Measurements from ENCODE around the gene ABO.
"Not testable (repeated sequence)": the region's sequence is repeated elsewhere in the genome, so short reads cannot be mapped to it uniquely, and the experiment has no call there.

The ABO gene

DNA sequence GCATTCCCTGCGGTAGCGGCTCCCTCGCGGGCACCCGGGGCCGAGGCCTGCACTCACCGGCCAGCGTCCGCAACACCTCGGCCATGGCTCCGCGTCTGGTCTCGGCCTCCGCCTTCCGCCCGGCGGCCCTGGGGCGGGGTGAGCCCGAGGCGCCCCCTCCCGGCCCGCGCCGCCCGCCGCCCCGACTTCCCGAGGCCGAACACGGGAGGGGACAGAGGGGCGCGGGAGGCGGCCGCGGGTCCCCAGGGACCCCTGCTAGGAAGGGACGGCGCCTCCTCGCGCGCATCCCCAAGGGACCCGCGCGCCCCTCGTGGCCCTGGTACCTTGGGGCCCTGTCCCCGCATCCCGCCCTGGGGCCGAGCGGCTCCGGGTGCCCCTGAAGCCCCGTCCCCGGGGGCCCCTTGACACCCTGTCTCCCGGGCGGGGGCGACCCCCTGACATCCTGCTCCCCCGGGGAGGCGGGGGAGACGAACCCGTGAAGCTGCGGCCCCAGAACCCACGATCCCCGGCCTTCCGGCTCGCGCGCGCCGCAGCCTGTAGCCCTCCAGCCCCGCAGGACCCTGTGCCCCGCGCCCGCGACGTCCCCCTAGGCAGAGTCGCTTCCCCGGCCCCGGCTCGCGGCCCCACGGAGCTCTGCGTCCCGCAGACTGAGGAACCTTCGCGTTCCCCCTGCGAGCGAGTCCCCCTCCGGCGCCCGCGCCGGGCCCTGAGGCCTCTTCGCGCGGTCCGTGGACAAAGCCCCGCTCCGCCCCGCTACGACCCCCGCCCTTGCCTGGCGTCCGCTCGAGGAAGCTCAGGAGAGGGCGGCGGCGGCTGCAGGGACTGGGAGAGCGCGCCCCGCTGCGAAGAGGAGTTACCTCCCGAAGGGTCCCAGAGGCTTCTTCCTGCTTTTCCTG, at the start of gene ABO:
Gene ABO (minus strand): TSS at position 97 of the 896 bp plus-strand sequence.
- DNase-seq (ENCODE audit: low read depth in 2 of 2): no peak

DNA sequence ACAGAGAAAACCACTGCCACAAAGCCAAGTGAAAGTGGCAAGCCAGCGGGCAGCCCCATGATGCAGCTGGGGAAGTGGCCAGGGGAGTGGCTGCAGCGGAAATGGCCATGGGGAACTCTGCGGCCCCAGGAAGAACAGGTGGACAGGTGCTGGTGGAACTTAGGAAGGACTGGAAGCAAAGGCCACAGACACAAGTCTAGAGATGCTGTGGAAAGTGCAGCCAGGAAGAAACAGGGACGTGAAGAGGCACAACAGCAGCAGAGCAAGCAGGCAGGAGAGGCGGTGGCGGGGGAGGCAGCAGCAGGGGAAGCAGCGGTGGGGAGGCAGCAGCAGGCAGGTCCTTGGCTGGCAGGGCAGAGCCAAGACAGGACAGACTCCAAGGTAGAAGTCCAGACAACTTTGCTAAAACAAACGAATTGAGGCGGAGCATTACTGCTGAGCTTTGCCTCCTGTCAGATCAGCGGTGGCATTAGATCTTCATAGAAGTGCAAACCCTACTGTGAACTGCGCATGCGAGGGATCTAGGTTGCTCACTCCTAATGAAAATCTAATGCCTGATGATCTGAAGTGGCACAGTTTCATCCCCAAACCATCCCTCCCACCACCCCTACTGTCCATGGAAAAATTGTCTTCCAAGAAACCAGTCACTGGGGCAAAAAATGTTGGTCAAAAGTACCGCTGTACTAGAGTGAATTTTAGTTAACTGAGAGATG, 49.1 kb upstream of the ABO start:
- no peak for DNase-seq (ENCODE audit: low read depth in 2 of 2)

DNA sequence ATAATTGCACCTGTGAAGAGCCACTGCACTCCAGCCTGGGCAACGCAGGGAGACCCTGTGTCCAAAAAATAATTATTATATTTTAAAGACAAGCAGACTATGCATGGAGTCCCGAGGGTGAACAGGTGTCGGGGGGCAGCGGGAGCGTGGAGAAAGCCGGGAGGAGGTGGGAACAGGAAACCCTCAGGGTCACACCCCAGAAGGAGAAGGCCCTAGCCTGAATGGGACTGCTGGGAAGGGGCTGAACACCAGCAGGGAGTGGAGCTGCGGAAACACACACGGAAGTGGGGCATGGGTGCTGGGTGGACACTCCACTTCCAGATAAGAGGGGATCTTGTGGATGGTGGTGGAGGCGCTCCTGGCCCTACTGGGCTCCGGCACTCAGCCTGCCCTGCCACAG, 48.2 kb upstream of the ABO start:
- DNase-seq (ENCODE audit: low read depth in 2 of 2): no peak

DNA sequence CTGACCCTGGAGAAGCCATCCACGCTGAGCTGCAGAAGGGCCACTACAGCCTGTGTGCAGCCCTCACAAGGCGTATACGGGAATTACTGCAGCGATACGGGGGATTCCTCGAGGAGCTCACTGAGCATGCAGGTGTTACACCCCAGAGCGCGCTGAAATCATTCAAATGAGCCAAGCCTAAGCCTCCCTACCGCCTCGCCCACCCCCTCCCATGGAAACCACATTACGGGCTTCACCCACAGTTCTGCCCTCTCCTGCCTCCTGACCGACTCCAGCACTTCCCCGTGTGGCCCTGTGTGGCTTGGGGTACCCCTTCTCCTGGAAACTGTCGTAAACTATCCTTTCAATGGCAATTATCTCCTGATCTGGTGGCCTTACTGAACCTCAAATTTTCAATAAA, 47.7 kb upstream of the ABO start:
- no peak for DNase-seq (ENCODE audit: low read depth in 2 of 2)

DNA sequence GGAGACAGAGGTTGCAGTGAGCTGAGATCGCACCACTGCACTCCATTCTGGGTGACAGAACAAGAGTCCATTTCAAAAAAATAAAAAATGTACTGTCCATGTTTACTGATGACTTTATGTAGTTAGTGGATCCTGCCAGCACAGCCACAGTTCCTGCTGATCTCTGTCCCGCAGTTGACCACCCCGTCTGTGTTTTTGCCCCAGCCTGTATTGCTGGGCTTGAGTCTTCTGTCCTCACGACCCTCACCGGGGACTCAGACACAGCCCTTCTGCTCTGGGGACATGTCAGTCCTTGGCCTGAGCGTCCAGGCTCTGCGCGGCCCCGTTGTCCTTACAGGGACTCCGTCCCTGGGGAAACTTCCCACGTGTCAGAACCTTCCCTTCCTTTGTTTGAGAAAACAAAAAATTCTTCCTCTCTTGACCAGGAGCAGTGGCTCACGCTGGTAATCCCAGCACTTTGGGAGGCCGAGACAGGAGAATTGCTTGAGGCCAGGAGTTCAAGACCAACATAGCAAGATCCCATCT, 46.5 kb upstream of the ABO start:
- no peak for DNase-seq (ENCODE audit: low read depth in 2 of 2)

DNA sequence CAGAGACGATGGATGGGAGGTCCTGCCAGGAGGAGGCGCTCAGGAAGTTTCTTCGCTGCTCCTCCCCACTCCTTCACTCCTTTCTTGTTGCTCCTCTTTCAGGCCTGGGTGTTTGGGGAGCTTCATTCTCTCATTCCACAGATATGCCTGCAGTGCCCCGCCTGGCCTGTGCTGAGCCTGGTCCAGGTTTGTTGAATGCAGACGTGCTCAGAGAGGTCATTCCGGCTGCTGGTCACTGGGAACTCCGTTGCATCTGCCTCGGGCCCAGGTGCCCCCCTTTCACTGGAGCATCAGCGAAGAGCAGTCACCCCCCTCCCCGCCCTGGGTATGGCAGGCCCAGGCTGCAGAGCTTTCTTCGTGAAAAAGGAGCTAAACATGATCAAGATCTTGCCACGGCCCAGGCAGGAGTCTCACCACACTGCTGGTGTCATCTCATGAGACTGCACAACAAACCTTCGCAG, 45.5 kb upstream of the ABO start:
- DNase-seq (ENCODE audit: low read depth in 2 of 2): no peak

DNA sequence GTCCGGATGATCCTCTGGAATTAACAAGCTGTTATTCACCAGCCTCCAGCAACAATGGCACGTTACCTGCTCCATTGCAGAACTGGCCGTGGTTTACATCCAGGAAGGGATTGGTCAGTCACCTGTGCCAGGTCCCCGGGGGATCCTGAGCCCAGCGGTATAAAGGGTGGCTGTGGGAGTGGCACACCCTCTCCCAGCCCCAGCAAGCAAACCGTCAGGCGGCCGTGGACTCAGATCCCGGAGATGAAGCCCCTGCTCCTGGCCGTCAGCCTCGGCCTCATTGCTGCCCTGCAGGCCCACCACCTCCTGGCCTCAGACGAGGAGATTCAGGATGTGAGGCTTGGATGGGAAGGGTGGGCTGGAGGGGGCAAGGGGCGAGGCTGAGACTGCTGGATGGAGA, 42.5 kb upstream of the ABO start:
- not testable (repeated sequence) for DNase-seq (ENCODE audit: low read depth in 2 of 2)

DNA sequence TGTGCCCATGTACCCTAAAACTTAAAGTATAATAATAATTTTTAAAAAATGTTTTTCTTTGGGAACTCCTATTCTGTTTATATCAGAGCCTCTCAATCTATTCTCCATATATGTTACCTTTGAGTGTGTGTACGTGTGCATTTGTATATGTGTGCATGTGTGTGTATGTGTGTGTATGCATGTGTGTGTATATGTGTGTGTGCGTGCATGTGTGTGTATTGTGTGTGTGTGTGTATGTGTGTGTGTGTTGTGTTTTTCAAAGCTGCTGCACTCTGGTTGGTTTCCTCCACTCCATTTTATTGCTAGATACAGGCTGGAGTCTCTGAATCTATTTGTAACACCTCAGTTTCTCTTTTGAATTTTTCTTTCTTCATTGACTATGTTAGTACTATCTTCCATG, 41.0 kb upstream of the ABO start:
- no peak for DNase-seq (ENCODE audit: low read depth in 2 of 2)

DNA sequence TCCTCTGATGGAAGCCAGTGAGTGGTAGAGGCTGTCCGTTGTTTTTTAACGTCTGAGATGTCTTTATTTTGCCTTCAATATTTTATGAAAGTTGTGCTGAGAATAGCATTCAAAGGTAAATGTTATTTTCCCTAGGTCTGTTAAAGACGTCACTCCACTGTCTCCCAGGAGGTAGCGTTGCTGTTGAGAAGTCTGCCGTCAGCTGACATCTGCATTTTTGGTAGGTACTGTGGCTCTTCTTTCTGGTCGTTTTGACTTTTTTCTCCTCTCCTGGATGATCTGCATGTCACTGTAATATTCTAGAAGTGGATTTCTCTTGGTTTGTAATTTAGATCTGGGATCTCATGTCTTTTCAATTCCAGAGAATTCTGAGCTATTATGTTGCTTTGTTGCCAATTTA, 34.6 kb upstream of the ABO start:
- DNase-seq (ENCODE audit: low read depth in 2 of 2): no peak

DNA sequence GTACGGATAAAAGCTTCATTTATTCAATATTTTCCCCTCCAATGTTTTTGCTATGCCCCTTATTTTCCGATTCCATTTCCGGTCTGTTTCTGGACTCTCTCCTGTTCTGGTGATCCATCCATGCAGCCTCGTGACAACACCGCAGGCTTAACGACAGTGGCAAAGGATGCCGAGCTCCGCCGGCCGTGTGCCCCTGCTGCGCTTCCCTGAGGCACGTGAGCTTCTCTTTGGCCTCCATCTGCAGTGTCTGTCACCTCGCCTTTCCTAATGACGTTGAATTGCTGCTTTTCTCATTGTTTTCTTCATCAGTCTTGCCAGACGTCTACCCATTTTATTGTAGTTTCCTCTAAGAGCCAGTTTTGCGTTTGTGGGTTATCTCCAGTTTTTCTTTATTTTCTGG, 32.3 kb upstream of the ABO start:
- no peak for DNase-seq (ENCODE audit: low read depth in 2 of 2)

DNA sequence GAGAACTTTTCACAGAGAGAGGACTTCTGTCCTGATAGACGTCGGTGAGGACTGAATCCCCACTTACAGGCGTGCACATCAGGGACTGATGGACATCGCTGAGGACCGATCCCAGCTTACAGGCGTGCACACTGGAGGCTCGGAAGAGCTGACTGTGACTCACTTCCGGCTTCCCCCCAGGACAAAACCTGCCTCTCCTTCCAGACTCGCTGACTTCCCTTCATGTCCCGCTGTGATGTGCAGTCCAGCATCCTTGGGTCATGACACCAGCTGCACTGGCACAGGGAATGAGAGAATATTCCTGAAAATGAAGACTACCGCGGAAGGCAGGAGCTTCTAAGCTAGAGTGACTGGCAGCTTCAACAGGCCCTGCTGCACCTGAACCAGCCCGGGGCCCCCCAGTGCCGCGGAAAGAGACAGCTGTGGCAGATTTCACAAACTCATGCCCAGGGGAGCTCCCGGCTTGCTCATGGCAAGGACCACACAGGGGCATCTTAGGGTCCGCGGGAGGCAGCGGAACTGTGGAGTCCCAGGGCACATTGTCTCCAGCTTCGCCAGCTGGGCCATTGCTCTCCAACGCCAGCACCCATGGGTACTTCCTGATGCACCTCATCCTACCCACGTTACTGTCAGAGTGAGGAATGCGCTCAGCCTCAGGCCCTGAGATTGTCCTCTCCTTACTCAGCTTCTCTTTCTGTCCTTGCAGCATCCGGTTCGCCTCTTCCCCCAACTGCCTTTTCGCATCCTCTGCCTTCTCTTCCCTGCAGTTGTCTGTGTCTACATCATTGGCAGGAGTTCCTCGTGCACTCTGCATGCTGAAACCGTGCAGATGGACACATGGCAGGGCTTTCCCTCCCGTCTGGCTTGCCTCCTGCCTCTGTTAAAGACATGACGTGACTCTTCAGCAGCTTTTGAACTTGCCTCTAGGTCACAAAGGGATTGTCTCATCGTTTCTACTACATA, 31.5 kb upstream of the ABO start:
- DNase-seq (ENCODE audit: low read depth in 2 of 2): no peak

DNA sequence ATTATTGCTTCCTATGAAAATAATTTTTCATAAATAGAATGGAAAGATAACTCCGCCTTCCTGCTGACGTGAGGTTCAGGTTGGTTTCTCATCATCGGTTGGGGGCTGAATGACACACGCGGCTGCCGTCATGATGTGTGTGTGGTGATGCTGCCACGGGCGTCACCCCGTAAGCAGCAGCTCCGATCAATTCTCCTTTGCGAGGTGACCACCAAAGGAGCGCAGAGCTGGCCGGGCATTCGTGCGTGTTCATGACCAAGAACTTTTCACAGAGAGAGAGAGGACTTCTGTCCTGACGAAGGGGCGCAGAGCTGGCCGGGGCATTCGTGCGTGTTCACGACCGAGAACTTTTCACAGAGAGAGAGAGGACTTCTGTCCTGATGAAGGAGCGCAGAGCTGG, 30.7 kb upstream of the ABO start:
- DNase-seq (ENCODE audit: low read depth in 2 of 2): no peak

DNA sequence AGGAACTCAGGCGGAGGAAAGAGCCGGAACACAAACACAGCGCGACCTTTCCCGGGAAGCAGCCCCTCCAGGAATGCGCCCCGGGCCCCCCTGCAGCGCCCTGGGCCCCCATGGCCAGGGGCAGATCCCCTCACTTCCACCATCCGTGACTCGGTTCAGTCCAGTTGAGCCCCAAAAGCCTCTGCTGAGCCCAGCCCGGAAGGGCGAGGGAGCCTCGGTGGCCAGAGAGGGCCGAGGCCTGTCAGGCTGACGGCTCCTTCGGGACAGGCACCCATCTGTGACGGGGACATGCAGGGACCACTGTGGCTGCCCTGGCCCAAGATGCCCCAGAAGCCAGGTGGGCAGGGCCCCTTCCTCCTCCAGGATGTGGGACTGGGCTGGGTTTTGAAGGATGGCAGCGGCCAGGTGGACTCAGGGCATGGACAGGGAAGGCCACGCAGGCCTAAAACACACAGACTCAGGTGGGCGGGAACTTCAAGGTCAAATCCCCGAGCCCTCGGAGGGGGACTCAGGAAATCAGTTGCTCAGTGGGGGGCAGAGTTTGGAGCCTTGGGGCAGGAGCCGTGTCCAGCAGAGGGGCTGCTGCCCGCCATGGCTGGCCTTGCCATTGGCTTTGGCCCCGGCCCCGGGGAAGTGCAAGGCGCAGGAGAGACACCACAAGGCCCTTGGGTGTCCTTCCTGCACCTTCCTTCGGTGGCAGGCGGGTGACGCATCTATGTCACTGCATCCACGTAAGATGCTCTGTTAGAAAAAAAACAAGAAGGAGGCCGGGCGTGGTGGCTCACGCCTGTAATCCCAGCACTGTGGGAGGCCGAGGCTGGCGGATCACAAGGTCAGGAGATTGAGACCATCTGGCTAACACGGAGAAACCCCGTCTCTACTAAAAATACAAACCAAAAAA, 29.7 kb upstream of the ABO start:
- DNase-seq (ENCODE audit: low read depth in 2 of 2): no peak

DNA sequence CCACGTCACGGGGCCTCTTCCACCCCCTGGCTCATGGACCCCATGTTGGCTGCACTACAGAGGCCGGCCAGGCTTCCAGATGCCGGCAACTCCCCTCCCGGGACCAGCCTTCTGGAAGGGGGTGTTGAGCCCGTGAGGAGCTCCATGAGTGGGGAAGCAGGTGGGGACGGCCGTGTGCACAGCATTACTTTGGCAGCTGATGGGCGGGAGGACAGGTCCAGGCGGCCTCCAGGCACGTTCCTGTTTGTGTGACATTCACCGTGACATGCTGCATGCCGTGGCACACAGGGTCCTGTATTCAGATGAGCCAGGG, 29.1 kb upstream of the ABO start:
- no peak for DNase-seq (ENCODE audit: low read depth in 2 of 2)

DNA sequence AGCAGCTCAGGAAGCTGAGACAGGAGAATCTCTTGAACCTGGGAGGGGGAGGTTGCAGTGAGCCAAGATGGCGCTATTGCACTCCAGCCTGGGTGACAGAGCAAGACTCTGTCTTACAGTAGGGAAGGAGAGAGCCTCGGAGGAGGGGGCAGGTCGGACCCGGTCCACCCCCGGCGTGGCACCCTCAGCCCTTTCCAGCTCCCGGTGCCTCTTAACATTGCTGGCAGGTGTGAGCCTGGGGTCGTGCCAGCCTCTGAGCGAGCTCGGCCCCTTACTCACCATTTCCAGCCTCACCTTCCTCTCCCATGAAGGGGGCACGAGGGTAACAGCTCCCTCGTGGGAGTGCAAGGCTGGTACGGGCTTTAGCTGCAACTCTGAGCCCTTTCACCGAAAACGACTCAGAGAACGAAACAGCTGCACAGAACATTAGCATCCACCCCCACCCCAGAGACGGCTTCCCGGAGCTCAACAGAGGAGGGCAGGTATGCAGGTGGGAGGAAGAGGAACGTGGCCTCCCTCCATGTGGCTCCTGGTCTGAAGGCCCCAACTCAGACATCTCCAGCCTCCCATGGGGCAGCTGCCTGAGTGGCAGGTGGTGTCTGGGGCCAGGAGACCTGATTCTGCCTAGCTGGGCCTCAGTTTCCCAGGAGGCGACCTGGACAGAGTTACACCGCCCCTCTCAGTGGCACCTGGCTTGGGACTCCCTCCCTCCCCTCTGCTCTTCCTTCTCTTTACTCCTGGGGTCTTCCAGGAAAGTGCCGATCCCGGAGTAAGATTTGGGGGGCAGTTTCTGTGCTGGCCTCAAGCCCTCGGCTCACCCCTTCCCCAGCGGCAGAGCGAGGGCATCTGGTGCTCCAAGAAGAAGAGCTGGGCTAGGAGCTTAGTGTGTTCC, 28.5 kb upstream of the ABO start:
- no peak for DNase-seq (ENCODE audit: low read depth in 2 of 2)

DNA sequence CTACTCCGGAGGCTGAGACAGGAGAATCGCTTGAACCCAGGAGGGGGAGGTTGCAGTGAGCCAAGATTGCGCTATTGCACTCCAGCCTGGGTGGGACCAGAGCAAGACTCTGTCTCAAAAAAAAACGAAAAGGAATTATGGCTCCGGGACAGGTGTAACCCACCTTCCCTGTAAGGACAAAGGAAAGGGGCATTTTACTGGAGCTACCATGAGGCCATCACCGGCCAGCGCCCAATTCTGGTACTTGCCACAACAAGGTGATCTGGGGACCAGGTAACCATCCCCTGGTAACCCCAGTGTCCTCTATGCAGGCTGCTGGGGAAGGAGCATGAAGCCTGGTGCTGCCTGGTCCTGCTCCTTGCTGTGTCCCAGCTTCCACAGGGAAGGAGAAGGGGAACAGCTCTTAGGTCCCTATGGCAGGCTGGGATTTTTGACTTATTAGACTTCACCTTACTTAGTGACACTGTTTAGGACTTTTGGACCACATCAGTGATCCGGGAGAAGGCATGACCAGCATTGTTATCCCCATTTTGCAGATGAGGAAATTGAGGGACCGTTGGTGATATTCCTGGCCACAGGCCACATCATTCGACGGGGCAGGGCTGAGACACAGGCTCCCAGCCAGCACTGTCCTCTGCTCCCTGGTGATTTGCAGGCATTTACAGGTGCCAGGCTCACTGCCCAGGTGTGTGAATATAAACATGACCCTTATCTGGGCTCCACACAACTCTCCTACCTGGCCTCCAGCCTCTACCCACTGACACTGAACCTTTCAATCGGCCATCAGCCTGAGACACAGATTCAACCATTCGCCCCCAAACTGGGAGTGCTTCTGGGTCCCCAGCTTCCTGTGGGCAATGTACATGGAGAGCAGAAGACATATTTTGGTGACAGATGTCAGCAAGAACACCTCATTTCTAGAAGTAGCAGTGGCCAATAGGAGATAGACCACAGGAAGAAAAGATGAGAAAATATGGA, 26.5 kb upstream of the ABO start:
- DNase-seq (ENCODE audit: low read depth in 2 of 2): no peak

DNA sequence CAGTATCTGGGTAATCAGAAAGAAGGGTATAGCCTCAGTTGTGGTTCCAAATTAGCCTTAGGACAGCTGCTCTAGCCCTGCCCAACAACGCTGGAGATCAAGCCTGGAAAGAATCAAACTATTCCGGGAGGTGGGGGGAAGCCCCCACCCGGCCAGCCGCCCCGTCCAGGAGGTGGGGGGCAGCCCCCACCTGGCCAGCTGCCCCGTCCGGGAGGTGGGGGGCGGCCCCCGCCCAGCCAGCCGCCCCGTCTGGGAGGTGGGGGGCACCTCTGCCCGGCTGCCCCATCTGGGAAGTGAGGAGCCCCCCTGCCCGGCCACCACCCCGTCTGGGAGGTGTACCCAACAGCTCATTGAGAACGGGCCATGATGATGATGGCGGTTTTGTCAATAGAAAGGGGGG, 25.0 kb upstream of the ABO start:
- not testable (repeated sequence) for DNase-seq (ENCODE audit: low read depth in 2 of 2)

DNA sequence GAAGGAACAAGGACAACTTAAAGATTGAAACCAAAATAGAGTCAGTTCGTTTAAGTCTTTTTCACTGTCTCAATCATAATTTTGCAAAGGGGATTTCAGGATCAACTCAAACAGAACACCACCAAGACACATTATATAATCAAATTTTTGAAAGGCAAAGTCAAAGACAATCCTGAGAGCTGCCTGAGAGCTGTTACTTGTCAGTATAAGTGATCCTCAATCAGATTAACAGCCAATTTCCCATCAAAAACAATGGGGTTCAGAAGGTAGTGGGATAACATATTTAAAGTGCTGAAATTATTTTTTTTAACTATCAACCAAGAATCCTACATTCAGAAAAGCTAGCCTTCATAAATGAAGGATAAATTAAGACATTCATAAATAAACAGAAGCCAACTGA, 19.3 kb upstream of the ABO start:
- no peak for DNase-seq (ENCODE audit: low read depth in 2 of 2)
